Vagina (tissue), 1 donor: ENCODE results near the gene TMEM252. TPM values are rescaled to one million over a fixed set of nuclear protein-coding genes. Genes with fewer than 3 reads are reported as not detected.

Experiments used
- total RNA-seq: library from RNA; depleted of rRNA; stranded (reverse); fragments of >200 nt; gene quantifications from one replicate; pipeline ENCODE4 v1.2.3, GENCODE V29; 2016

TMEM252 gene
- total RNA-seq, 1 donor from 2014 or later = not detected

Other genes with a start within 250 kb of the TMEM252 start
- 0.49 TPM for gene FOXD4L3, start 238.0 kb downstream of the TMEM252 start, total RNA-seq
- gene PGM5, start 184.3 kb downstream of the TMEM252 start, total RNA-seq = 102 TPM
- gene PIP5K1B, start 164.4 kb upstream of the TMEM252 start, total RNA-seq = 2.9 TPM